ENCODE measurements around the gene CAMSAP1.

- TF ChIP-seq CTCF (IDR thresholded peaks at IDR 0.05) (no peak), POLR2AphosphoS5 (IDR thresholded peaks at IDR 0.05) (no peak), POLR2A (IDR thresholded peaks at IDR 0.05) (no peak), EP300 (IDR thresholded peaks at IDR 0.05) (no peak)
Observed at GRCh38 chr9:135909371-135909770, 2.0 kb upstream of the CAMSAP1 start.
